Neural progenitor cell (in vitro differentiated cells): ENCODE results near the gene P2RY6.

Source experiments
- CTCF ChIP-seq: fragments of 200-600 bp; sonication (generic); IDR thresholded peaks from 2 replicates; pipeline ENCODE4 v1.5.1; 2017; ENCODE audit warnings: antibody characterized with exemption, mild to moderate bottlenecking
- EZH2phosphoT487 ChIP-seq: fragments of 200-600 bp; sonication (generic); IDR thresholded peaks from 2 replicates; pipeline ENCODE4 v1.6.1; 2017; ENCODE audit warnings: antibody characterized with exemption

GRCh38 chr11:73235236-73235786 is 36.8 kb upstream of the P2RY6 start:
- TF ChIP-seq CTCF = no peak
- no peak for TF ChIP-seq EZH2phosphoT487
